ENCODE results near the gene MLLT10. TPM values are rescaled to one million over a fixed set of nuclear protein-coding genes. Genes with fewer than 3 reads are reported as not detected.

The MLLT10 gene
- total and polyA plus RNA-seq, 2 of the 8 experiments (the other 6 are each of a cell fraction or from before 2014, with no cell fraction given) = 53.1 to 62.1 TPM

DNA sequence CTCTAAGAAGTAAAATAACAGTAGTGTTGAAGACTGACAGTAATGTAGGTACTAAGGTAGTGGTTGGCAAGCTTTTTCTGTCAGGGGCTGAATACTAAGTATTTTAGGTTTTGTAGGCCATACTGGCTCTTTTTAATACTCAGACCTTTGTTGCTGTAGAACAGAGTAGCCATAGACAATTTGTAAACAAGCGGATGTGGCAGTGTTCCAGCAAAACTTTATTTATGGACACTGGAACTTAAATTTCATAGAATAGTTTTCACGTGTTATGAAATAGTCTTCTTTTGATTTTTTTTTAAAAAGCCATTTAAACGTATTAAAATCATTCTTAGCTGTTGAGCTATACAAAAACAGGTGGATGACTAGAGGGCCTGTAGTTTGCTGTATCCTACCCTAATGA, 121.2 kb downstream of the MLLT10 start:
- peaks cover 0 to 67% of the 10 kb centered on the region in 2 experiments; a peak in 2 of 4 replicates for H3K79me2 ChIP-seq (ENCODE audit: control insufficient read depth in 1 of 2, insufficient read depth in 2 of 2, low read length in 2 of 2)
- CTCF ChIA-PET (ENCODE audit: partially characterized antibody) = interaction anchor here (1.2 kb wide), 1 partner anchor 18 kb away, joined by 4 read pairs; no protein-coding TSS in a partner anchor

More for the DNA sequence above, 121.2 kb downstream of the MLLT10 start:
- Histone ChIP-seq H3K36me3 (ENCODE audit: control insufficient read depth in 2 of 4, insufficient read depth in 4 of 4, low read length in 3 of 4) (peaks cover 0 to 11% (median 2%) of the 10 kb centered on the region in 4 experiments; a peak in 2 of 8 replicates), H2AK5ac (ENCODE audit: low read depth, low read length) (no peak overlapping the region), H3K9ac (replicated peaks in 1 of 4; ENCODE audit: extremely low read depth in 1 of 4, low read depth in 3 of 4, low read length in 3 of 4) (no peak overlapping the region), H4K91ac (replicated peaks; ENCODE audit: insufficient read length, low read length) (no peak overlapping the region), H4K20me1 (replicated peaks in 1 of 2; ENCODE audit: control insufficient read depth in 1 of 2, insufficient read depth in 2 of 2, low read length in 2 of 2) (no peaks in the 10 kb centered on the region), H4K5ac (ENCODE audit: insufficient read length, low read depth, low read length) (no peak overlapping the region), H3K79me1 (ENCODE audit: low read depth, low read length) (0 out of 2 replicates have a peak, but pooled peaks cover 3% of the 10 kb centered on the region), H2BK12ac (ENCODE audit: low read depth, low read length) (no peak overlapping the region), H3K23me2 (ENCODE audit: low read depth, low read length) (no peaks in the 10 kb centered on the region), H2BK20ac (ENCODE audit: low read length) (no peak overlapping the region), H3K27me3 (replicated peaks in 1 of 4; ENCODE audit: control insufficient read depth in 3 of 4, extremely low read depth in 1 of 4, insufficient read depth in 3 of 4, low read length in 3 of 4) (no peaks in the 10 kb centered on the region), H3K18ac (ENCODE audit: extremely low read depth, low read length) (no peak overlapping the region), H3K14ac (ENCODE audit: insufficient read length) (no peak overlapping the region), H3K4me2 (ENCODE audit: insufficient read depth in 1 of 2, low read depth in 2 of 2, low read length in 2 of 2) (no peak overlapping the region), H2AFZ (ENCODE audit: low read length) (no peak overlapping the region), H3K9me3 (ENCODE audit: insufficient read depth in 2 of 2, low read depth in 1 of 2, low read length in 1 of 2) (no peaks in the 10 kb centered on the region), H4K8ac (ENCODE audit: extremely low read depth, insufficient read depth, low read length) (no peak overlapping the region), H2BK5ac (ENCODE audit: low read depth, low read length) (no peak overlapping the region), H3K56ac (replicated peaks; ENCODE audit: insufficient read length, low read depth, low read length) (no peak overlapping the region), H3K4ac (replicated peaks; ENCODE audit: insufficient read length, low read depth, low read length) (no peak overlapping the region), H3K4me3 (ENCODE audit: extremely low read depth in 1 of 4, insufficient read depth in 2 of 4, low read depth in 3 of 4, low read length in 4 of 4) (no peak overlapping the region), H3K4me1 (replicated peaks in 1 of 4; ENCODE audit: control insufficient read depth in 3 of 4, insufficient read depth in 4 of 4, low read length in 3 of 4) (no peaks in the 10 kb centered on the region), H2BK15ac (ENCODE audit: low read length) (no peak overlapping the region), H2BK120ac (replicated peaks; ENCODE audit: low read depth, low read length) (no peak overlapping the region), H3K23ac (ENCODE audit: insufficient read length) (no peak overlapping the region), H3K27ac (ENCODE audit: low read depth, low read length) (no peak overlapping the region)
- 86% methylated on average over 3 of the region's 3 CpGs; no CpG with 5 or more reads in 1 of the 2 experiments for WGBS, 2 experiments (ENCODE audit: extremely low coverage in 1 of 2, insufficient coverage in 1 of 2, insufficient read length in 1 of 2, insufficient replicate concordance in 2 of 2, low coverage in 1 of 2, low lambda C conversion rate in 2 of 2, missing lambda C conversion rate in 1 of 2)
- no peak for DNase-seq (ENCODE audit: low read depth in 1 of 2, low spot score in 2 of 2)
- FAIRE-seq = no peak
- TF ChIP-seq SIN3A (conservative IDR thresholded peaks at IDR 0.05 in 1 of 2, IDR thresholded peaks at IDR 0.05 in 1 of 2; ENCODE audit: low read depth in 1 of 2, low read length in 2 of 2) = no peak
- no peak for TF ChIP-seq SP2 (IDR thresholded peaks at IDR 0.05; ENCODE audit: low read length)
- TF ChIP-seq HDAC6 (IDR thresholded peaks at IDR 0.05; ENCODE audit: low read depth, low read length) = no peak
- TF ChIP-seq CEBPB (IDR thresholded peaks at IDR 0.05; ENCODE audit: low read depth, low read length) = no peak
- TF ChIP-seq SIX5 (IDR thresholded peaks at IDR 0.05; ENCODE audit: low read depth, low read length) = no peak
- TF ChIP-seq, protein P1, sequence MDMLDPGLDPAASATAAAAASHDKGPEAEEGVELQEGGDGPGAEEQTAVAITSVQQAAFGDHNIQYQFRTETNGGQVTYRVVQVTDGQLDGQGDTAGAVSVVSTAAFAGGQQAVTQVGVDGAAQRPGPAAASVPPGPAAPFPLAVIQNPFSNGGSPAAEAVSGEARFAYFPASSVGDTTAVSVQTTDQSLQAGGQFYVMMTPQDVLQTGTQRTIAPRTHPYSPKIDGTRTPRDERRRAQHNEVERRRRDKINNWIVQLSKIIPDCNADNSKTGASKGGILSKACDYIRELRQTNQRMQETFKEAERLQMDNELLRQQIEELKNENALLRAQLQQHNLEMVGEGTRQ (IDR thresholded peaks at IDR 0.05; ENCODE audit: low read length) = no peak
- TF ChIP-seq, protein P2, sequence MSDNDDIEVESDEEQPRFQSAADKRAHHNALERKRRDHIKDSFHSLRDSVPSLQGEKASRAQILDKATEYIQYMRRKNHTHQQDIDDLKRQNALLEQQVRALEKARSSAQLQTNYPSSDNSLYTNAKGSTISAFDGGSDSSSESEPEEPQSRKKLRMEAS (IDR thresholded peaks at IDR 0.05) = no peak
- no peak for TF ChIP-seq MAFK (IDR thresholded peaks at IDR 0.05; ENCODE audit: low read depth, low read length)
- no peak for TF ChIP-seq RNF2 (IDR thresholded peaks at IDR 0.05; ENCODE audit: borderline replicate concordance, low read depth, low read length, missing control alignments, poor library complexity, severe bottlenecking)
- POLR2A ChIA-PET (ENCODE audit: partially characterized antibody) = interaction anchor here (0.7 kb wide), 1 partner anchor 23 kb away, joined by 3 read pairs; no protein-coding TSS in a partner anchor
